ENCODE measurements around the gene ARHGAP27. TPM values are rescaled to one million over a fixed set of nuclear protein-coding genes. Genes with fewer than 3 reads are reported as not detected.

ARHGAP27 gene
- total and polyA plus RNA-seq, 2 of the 13 experiments (the other 11 are each of a cell fraction or from before 2014, with no cell fraction given), result 15.5 to 18.9 TPM

DNA sequence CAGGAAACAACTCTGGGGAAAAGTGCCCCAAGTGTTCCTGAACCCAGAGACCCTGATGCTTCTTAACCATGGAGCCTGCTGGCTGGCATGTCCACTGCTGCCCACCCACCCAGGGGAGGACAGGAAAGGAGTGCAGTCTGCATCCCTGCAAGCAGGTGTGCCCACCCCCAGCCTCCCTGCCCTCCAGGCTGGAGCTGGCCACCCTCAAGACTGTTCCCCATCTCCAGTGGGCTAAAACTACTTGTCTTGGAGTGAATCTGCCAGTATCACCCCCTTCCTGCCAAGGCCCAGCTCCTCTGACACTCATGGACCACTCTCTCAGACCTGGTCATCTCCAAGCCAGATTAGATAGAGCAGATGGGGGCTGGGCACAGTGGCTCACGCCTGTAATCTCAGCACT lies 29.8 kb downstream of the ARHGAP27 start:
- DNase-seq (ENCODE audit: low spot score) (no peak), ATAC-seq (no peak), FAIRE-seq (no peak)
- H3K27me3 ChIP-seq (ENCODE audit: control insufficient read depth in 1 of 2, insufficient read depth in 2 of 2, low read length in 2 of 2), result no peaks in the 10 kb centered on the region
- no peaks in the 10 kb centered on the region for H3K9me3 ChIP-seq (ENCODE audit: low read length)
- ChIA-PET CTCF (ENCODE audit: low intra/inter-chr PET ratio, low total read pairs) (no interaction called here), POLR2A (no interaction called here)
- H3K36me3 ChIP-seq (replicated peaks in 1 of 2; ENCODE audit: control insufficient read depth in 1 of 2, insufficient read depth in 2 of 2, low read length in 2 of 2), result peaks cover 28 to 44% of the 10 kb centered on the region in 2 experiments
- H4K20me1 ChIP-seq (ENCODE audit: insufficient read depth, low read length), result no peaks in the 10 kb centered on the region
- no TSS peak for BruUV-seq (replicated peaks)
- H3K4me3 ChIP-seq (replicated peaks in 1 of 3; ENCODE audit: insufficient read depth in 1 of 3, low read depth in 2 of 3, low read length in 3 of 3), result no peak overlapping the region
- no peaks in the 10 kb centered on the region for H3K79me2 ChIP-seq (ENCODE audit: insufficient read depth, low read length)
- H2AFZ ChIP-seq (ENCODE audit: low read length), result no peak overlapping the region
- no peak overlapping the region for H3K27ac ChIP-seq (ENCODE audit: extremely low read length, insufficient read depth, low read length)
- no peak overlapping the region for H3K9ac ChIP-seq (ENCODE audit: insufficient read depth, low read depth, low read length)
- intact Hi-C loops (cut with micrococcal nuclease; ENCODE audit: unreplicated experiment), result no loop called here
- TF ChIP-seq CBX5 (CRISPR knock-in tag; IDR thresholded peaks at IDR 0.05; ENCODE audit: borderline replicate concordance) (no peak), ERF (CRISPR knock-in tag; IDR thresholded peaks at IDR 0.05) (no peak), IRX3 (CRISPR knock-in tag; IDR thresholded peaks at IDR 0.05; ENCODE audit: borderline replicate concordance, low read depth) (no peak), RFX3 (CRISPR knock-in tag; IDR thresholded peaks at IDR 0.05) (no peak), NCOA2 (CRISPR knock-in tag; IDR thresholded peaks at IDR 0.05) (no peak), ZNF17 (CRISPR knock-in tag; IDR thresholded peaks at IDR 0.05) (no peak), ZNF574 (CRISPR knock-in tag; IDR thresholded peaks at IDR 0.05) (no peak)
- in situ Hi-C loops (cut with HindIII; ENCODE audit: extremely low pct_ligation_motif_present, low pct_unique_long_range_greater_than_20kb), result no loop called here
- peaks cover 24% of the 10 kb centered on the region for H3K4me1 ChIP-seq (ENCODE audit: insufficient read depth, low read length)
- WGBS (ENCODE audit: low lambda C conversion rate), result 92% methylated on average over 1 of the region's 1 CpG
- H3K4me2 ChIP-seq (ENCODE audit: low read depth, low read length), result no peak overlapping the region

DNA sequence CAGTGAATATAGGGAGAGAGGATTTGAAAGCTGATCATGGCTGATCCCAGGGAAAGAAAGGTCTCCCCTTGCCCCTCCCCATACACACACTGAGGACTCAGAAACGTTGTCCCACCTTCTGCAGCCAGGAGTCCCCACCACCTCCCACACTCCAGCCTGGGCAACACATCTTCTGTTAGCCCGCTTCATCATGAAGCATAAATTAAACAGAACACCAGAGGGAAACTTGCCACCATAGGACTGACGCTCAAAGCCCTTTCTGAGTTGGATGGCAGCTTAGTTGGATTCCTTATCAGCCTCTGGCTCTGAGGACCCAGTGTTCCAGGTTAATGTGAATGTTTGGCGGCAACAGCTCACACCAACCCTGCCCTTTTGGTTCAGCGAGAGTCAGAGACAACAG lies 33.9 kb downstream of the ARHGAP27 start:
- Histone ChIP-seq H4K20me1 (ENCODE audit: insufficient read depth, low read length) (no peaks in the 10 kb centered on the region), H3K79me2 (ENCODE audit: insufficient read depth, low read length) (no peaks in the 10 kb centered on the region), H3K36me3 (replicated peaks in 1 of 2; ENCODE audit: control insufficient read depth in 1 of 2, insufficient read depth in 2 of 2, low read length in 2 of 2) (peaks cover 19 to 41% of the 10 kb centered on the region in 2 experiments), H3K4me2 (ENCODE audit: low read depth, low read length) (no peak overlapping the region), H3K9ac (ENCODE audit: insufficient read depth, low read depth, low read length) (no peak overlapping the region), H3K4me3 (replicated peaks in 1 of 3; ENCODE audit: insufficient read depth in 1 of 3, low read depth in 2 of 3, low read length in 3 of 3) (no peak overlapping the region), H3K27me3 (ENCODE audit: control insufficient read depth in 1 of 2, insufficient read depth in 2 of 2, low read length in 2 of 2) (no peaks in the 10 kb centered on the region), H3K4me1 (ENCODE audit: insufficient read depth, low read length) (peaks cover 7% of the 10 kb centered on the region; the same call in 1 of the 2 replicates), H2AFZ (ENCODE audit: low read length) (no peak overlapping the region), H3K9me3 (ENCODE audit: low read length) (no peaks in the 10 kb centered on the region), H3K27ac (ENCODE audit: extremely low read length, insufficient read depth, low read length) (no peak overlapping the region)
- ATAC-seq, result no peak
- no peak for FAIRE-seq
- in situ Hi-C loops (cut with HindIII; ENCODE audit: extremely low pct_ligation_motif_present, low pct_unique_long_range_greater_than_20kb), result no loop called here
- WGBS (ENCODE audit: low lambda C conversion rate), result 85% methylated on average over 5 of the region's 5 CpGs
- CTCF ChIA-PET (ENCODE audit: low intra/inter-chr PET ratio, low total read pairs), result no interaction called here
- no peak for DNase-seq (ENCODE audit: low spot score)
- TF ChIP-seq NKX3-1 (CRISPR knock-in tag; IDR thresholded peaks at IDR 0.05), result no peak
- no peak for TF ChIP-seq ZNF841 (CRISPR knock-in tag; IDR thresholded peaks at IDR 0.05; ENCODE audit: borderline replicate concordance)
- no peak for TF ChIP-seq ZNF124 (CRISPR knock-in tag; IDR thresholded peaks at IDR 0.05)
- no peak for TF ChIP-seq CREB3 (CRISPR knock-in tag; IDR thresholded peaks at IDR 0.05)
- no TSS peak for BruUV-seq (replicated peaks)
- POLR2A ChIA-PET, result no interaction called here
- intact Hi-C loops (cut with micrococcal nuclease; ENCODE audit: unreplicated experiment), result no loop called here

All from HepG2 (cell line).